Activated B cell treated with CpG ODN at 0.5 μM for 24 hours (primary cell): ENCODE measurements around the gene TICAM2. TPM values are rescaled to one million over a fixed set of nuclear protein-coding genes. Genes with fewer than 3 reads are reported as not detected.

ENCODE experiments used
- ATAC-seq: fragments of 200-7000 bp; cut with Tn5 transposase; one replicate; pipeline ENCODE4 v1.10.0; 2021; ENCODE audit warnings: low read depth, mild to moderate bottlenecking, moderate library complexity
- CTCF ChIA-PET: fragments of 350-600 bp; sonication (Branson Sonifier 250); formaldehyde crosslinking; loops from one replicate; lab custom pipeline; 2021; ENCODE audit warnings: antibody characterized with exemption; lab: Charles Lee
- POLR2A ChIA-PET: fragments of 350-600 bp; sonication (Branson Sonifier 250); formaldehyde crosslinking; loops from one replicate; lab custom pipeline; 2021; ENCODE audit warnings: antibody characterized with exemption; lab: Charles Lee
- DNase-seq: peaks from one replicate; pipeline ENCODE4 v3.0.0; 2022
- H3K27ac Mint-ChIP-seq: one replicate; pipeline ENCODE4 v1.8.0; 2020; ENCODE audit warnings: mixed read lengths
- H3K27me3 Mint-ChIP-seq: one replicate; pipeline ENCODE4 v1.8.0; 2021; ENCODE audit warnings: mixed read lengths
- H3K36me3 Mint-ChIP-seq: one replicate; pipeline ENCODE4 v1.8.0; 2021; ENCODE audit warnings: low read depth, mixed read lengths
- H3K4me1 Mint-ChIP-seq: one replicate; pipeline ENCODE4 v1.8.0; 2021; ENCODE audit warnings: mixed read lengths
- H3K4me3 Mint-ChIP-seq: one replicate; pipeline ENCODE4 v1.8.0; 2020; ENCODE audit warnings: mild to moderate bottlenecking, mixed read lengths
- H3K9me3 Mint-ChIP-seq: one replicate; pipeline ENCODE4 v1.8.0; 2020; ENCODE audit warnings: mixed read lengths
- intact Hi-C: fragments of 100-400 bp; cut with micrococcal nuclease; formaldehyde crosslinking; loops from one replicate; pipeline ENCODE4 v1.15.1; 2024
- total RNA-seq: library from RNA; stranded (reverse); gene quantifications from 2 replicates; pipeline ENCODE4 v1.2.3, GENCODE V29; 2022
- TF ChIP-seq, protein P1 (sequence below): fragments of 200-600 bp; IDR thresholded peaks from one replicate; pipeline ENCODE4 v1.8.0; 2022; ENCODE audit warnings: antibody characterized with exemption, mild to moderate bottlenecking

The TICAM2 gene
- total RNA-seq, 1 donor from 2014 or later, result 12.4 TPM

DNA sequence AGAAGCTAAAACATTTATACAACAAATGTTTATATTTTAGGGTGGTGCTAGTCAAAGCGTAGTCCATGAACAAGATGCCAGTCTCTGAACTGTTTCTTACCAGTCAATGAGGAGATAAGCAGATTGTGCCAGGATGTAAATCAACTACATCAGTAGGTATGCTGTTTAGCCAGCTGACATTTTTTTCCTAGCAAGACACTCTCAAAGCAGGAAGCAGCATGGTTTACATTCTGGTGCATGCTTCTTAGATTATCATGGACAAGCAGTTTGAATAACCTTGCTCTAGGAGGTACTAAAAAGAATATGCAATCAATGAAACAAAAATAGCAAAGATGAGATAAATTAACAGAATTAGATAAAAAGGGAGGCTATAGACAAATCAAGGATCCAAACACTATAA is 17.0 kb downstream of the TICAM2 start:
- Mint-ChIP-seq H3K27ac (no peak overlapping the region), H3K9me3 (no peaks in the 10 kb centered on the region), H3K36me3 (peaks cover 3% of the 10 kb centered on the region), H3K27me3 (no peaks in the 10 kb centered on the region), H3K4me1 (peaks cover 14% of the 10 kb centered on the region), H3K4me3 (no peak overlapping the region)
- ATAC-seq, result no peak
- CTCF ChIA-PET, result interaction anchor here (0.7 to 1.2 kb wide), 3 partner anchors 11 to 488 kb away, joined by 3 to 9 read pairs (median 4); no protein-coding TSS in a partner anchor
- intact Hi-C loops, result loop anchor here (5.0 kb wide), 3 partner anchors 198 to 1973 kb away; no protein-coding TSS in a partner anchor
- no peak for DNase-seq
- POLR2A ChIA-PET, result no interaction called here
- TF ChIP-seq, protein P1, sequence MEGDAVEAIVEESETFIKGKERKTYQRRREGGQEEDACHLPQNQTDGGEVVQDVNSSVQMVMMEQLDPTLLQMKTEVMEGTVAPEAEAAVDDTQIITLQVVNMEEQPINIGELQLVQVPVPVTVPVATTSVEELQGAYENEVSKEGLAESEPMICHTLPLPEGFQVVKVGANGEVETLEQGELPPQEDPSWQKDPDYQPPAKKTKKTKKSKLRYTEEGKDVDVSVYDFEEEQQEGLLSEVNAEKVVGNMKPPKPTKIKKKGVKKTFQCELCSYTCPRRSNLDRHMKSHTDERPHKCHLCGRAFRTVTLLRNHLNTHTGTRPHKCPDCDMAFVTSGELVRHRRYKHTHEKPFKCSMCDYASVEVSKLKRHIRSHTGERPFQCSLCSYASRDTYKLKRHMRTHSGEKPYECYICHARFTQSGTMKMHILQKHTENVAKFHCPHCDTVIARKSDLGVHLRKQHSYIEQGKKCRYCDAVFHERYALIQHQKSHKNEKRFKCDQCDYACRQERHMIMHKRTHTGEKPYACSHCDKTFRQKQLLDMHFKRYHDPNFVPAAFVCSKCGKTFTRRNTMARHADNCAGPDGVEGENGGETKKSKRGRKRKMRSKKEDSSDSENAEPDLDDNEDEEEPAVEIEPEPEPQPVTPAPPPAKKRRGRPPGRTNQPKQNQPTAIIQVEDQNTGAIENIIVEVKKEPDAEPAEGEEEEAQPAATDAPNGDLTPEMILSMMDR, result no peak

DNA sequence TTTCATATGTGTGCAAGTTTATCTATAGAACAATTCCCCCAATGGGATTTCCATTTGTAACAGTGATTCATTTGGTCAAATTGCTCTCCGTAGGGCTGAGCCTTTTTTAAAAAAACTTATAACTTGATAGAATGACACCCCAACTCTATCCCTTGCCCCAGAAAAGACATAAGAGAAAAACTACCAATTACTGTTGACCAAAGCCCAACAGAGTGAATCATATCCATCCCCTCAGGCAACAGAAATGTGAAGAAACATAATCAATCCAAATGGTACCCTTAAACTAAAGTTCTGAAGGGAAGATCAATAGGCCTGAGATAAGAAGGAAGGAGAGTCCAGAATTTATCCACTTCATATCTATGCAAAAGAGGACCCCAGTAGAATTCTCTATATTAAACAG is 17.8 kb downstream of the TICAM2 start:
- H3K4me1 Mint-ChIP-seq, result peaks cover 22% of the 10 kb centered on the region
- H3K27me3 Mint-ChIP-seq, result no peaks in the 10 kb centered on the region
- CTCF ChIA-PET, result interaction anchor here (0.6 to 1.2 kb wide), 4 partner anchors 10 to 487 kb away, joined by 3 to 9 read pairs (median 4); no protein-coding TSS in a partner anchor
- POLR2A ChIA-PET, result no interaction called here
- peaks cover 3% of the 10 kb centered on the region for H3K36me3 Mint-ChIP-seq
- H3K9me3 Mint-ChIP-seq, result no peaks in the 10 kb centered on the region
- TF ChIP-seq, protein P1, result no peak
- no peak overlapping the region for H3K27ac Mint-ChIP-seq
- H3K4me3 Mint-ChIP-seq, result no peak overlapping the region
- ATAC-seq, result no peak
- DNase-seq, result no peak
- intact Hi-C loops, result no loop called here

DNA sequence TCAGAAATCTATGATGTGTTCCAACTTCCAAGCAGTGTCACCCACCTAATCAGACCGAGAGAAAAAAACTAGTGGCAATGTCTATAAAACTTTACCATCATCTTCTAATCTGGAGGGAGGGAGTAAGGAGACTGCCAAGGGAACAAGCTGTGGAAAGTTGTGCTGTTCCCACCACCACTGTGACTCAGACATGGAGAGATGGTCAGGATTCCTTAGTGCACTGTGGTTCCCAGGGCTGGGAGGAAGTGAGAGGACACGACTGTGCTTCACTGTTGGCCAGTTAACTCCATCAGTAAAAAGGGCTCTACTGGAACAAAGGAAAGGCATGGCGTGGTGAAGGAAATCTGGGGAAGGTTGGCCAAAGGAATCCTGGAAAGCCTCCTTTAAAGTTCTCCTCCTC is 18.8 kb downstream of the TICAM2 start:
- DNase-seq (no peak), ATAC-seq (no peak)
- Mint-ChIP-seq H3K27ac (no peak overlapping the region), H3K27me3 (no peaks in the 10 kb centered on the region), H3K9me3 (no peaks in the 10 kb centered on the region), H3K4me1 (peaks cover 31% of the 10 kb centered on the region), H3K4me3 (no peak overlapping the region), H3K36me3 (peaks cover 3% of the 10 kb centered on the region)
- TF ChIP-seq, protein P1, result no peak
- CTCF ChIA-PET, result interaction anchor here (1.1 to 1.3 kb wide), 2 partner anchors 9 to 274 kb away, joined by 5 to 7 read pairs; no protein-coding TSS in a partner anchor
- intact Hi-C loops, result no loop called here
- POLR2A ChIA-PET, result no interaction called here

DNA sequence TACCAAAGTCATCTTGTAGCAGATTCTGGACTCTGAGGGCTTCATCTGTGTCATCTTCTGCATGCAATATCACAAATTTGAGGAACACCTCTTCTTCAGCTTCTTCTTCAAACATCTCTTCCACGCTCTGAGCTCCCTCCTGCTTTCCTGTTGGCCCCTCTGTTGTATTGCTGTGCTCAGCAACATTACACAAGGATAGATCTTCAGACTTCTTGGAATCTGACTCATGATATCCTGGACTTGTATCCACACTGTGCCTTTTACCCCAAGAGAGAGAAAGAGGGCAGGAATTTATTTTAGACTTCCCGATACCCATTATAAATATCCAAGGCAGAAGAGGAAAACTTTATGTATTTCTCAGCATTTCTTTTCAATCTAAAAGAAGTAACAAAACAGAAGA is 21.3 kb downstream of the TICAM2 start:
- TF ChIP-seq, protein P1, result no peak
- intact Hi-C loops, result loop anchor here (1.0 kb wide), 1 partner anchor 45 kb away; the partner anchor contains the start of gene TMED7
- H3K36me3 Mint-ChIP-seq, result peaks cover 3% of the 10 kb centered on the region
- ChIA-PET CTCF (interaction anchor here (1.4 kb wide), 1 partner anchor 274 kb away, joined by 3 read pairs; no protein-coding TSS in a partner anchor), POLR2A (no interaction called here)
- no peak for ATAC-seq
- H3K4me3 Mint-ChIP-seq, result no peak overlapping the region
- H3K27ac Mint-ChIP-seq, result no peak overlapping the region
- DNase-seq, result no peak
- peaks cover 41% of the 10 kb centered on the region for H3K4me1 Mint-ChIP-seq
- H3K27me3 Mint-ChIP-seq, result no peaks in the 10 kb centered on the region
- peaks cover 2% of the 10 kb centered on the region for H3K9me3 Mint-ChIP-seq

DNA sequence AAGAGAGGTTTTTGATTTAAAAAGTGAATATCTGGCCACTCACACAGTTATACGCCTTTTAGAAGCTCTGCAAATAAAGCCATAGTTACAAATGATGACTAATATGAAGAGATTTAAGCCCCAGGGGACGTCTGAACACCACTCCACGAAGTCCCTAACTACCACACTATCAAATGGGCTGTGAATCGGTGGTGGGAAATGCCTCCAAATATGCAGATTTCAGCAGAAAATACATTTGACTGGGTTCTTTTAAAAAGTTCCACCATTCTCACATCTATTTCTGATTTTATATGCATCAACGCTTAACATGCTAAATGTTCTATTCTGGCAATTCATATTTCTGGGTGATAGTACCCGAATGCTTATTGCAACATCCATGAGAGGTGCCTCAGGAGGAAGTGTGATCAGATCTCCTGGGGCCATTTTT is 22.5 kb downstream of the TICAM2 start:
- Mint-ChIP-seq H3K36me3 (peaks cover 3% of the 10 kb centered on the region), H3K4me1 (peaks cover 50% of the 10 kb centered on the region), H3K27ac (peak overlapping the region; percentile 83), H3K9me3 (peaks cover 2% of the 10 kb centered on the region), H3K27me3 (no peaks in the 10 kb centered on the region), H3K4me3 (peak overlapping the region; percentile 74)
- TF ChIP-seq, protein P1, result no peak
- DNase-seq, result no peak
- peak; percentile 85 for ATAC-seq
- ChIA-PET CTCF (interaction anchor here (1.6 to 7.1 kb wide), 2 partner anchors 22 to 270 kb away, joined by 3 to 134 read pairs; no protein-coding TSS in a partner anchor), POLR2A (interaction anchor here (0.7 to 4.5 kb wide), 7 partner anchors 9 to 262 kb away, joined by 3 to 31 read pairs (median 4); partner anchors contain the start of genes AP3S1, ATG12, FEM1C and TICAM2)
- intact Hi-C loops, result loop anchor here (1.0 kb wide), 3 partner anchors 22 to 47 kb away; partner anchors contain the start of genes FEM1C and TMED7
